ENCODE measurements around the gene PDE4D. TPM values are rescaled to one million over a fixed set of nuclear protein-coding genes. Genes with fewer than 3 reads are reported as not detected.

Gene PDE4D
- total and polyA plus RNA-seq, 2 donors (not counting 1 experiment from before 2014, with no cell fraction given) = 14.9 to 171 TPM

DNA sequence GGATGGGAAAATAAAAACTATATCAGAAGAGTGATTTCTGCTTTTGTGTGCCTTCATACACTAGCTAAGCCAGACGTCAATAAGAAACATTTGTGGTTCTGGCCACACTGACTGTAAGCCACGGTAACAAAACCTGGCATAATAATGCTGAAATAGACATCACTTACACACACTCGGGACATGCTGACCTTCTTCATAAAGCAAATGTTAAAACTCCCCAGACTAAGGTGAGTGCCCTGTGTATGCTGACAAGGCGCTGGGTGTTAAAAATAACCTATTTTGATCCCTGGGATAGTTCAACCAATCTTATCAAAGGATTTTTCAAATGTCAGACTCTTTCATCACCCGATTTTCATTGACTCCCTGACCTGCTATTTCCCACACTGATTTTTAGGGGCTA lies 973.7 kb downstream of the PDE4D start:
- 91% methylated on average over 5 of the region's 5 CpGs for WGBS (ENCODE audit: insufficient coverage)
- ATAC-seq (ENCODE audit: low read depth) = no peak
- no peak overlapping the region for H3K4me2 ChIP-seq (replicated peaks; ENCODE audit: low read depth, low read length, poor library complexity, severe bottlenecking)
- peaks cover 0 to 3% (median 1%) of the 10 kb centered on the region in 4 experiments for H3K27me3 ChIP-seq (replicated peaks in 1 of 4; ENCODE audit: control extremely low read depth in 1 of 4, control insufficient read depth in 3 of 4, insufficient read depth in 4 of 4, low read length in 3 of 4)
- H3K4me1 ChIP-seq (ENCODE audit: control insufficient read depth in 2 of 2, insufficient read depth in 2 of 2, low read length in 2 of 2) = no peaks in the 10 kb centered on the region
- peaks cover 21% of the 10 kb centered on the region for H3K27me3 Mint-ChIP-seq
- POLR2A ChIA-PET = no interaction called here
- CTCF ChIA-PET = interaction anchor here (1.3 kb wide), 1 partner anchor 28 kb away, joined by 7 read pairs; no protein-coding TSS in a partner anchor
- H3K4me3 ChIP-seq (ENCODE audit: control extremely low read depth in 1 of 5, extremely low read depth in 1 of 5, insufficient read depth in 1 of 5, low read depth in 2 of 5, low read length in 4 of 5) = no peak overlapping the region
- H3K9me3 Mint-ChIP-seq (ENCODE audit: insufficient read depth) = no peaks in the 10 kb centered on the region
- no peak overlapping the region for H3K4me3 Mint-ChIP-seq
- TF ChIP-seq EZH2 (IDR thresholded peaks at IDR 0.05; ENCODE audit: borderline replicate concordance, insufficient read depth, low read depth, low read length, poor library complexity, severe bottlenecking) = no peak
- TF ChIP-seq, protein P1, sequence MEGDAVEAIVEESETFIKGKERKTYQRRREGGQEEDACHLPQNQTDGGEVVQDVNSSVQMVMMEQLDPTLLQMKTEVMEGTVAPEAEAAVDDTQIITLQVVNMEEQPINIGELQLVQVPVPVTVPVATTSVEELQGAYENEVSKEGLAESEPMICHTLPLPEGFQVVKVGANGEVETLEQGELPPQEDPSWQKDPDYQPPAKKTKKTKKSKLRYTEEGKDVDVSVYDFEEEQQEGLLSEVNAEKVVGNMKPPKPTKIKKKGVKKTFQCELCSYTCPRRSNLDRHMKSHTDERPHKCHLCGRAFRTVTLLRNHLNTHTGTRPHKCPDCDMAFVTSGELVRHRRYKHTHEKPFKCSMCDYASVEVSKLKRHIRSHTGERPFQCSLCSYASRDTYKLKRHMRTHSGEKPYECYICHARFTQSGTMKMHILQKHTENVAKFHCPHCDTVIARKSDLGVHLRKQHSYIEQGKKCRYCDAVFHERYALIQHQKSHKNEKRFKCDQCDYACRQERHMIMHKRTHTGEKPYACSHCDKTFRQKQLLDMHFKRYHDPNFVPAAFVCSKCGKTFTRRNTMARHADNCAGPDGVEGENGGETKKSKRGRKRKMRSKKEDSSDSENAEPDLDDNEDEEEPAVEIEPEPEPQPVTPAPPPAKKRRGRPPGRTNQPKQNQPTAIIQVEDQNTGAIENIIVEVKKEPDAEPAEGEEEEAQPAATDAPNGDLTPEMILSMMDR (IDR thresholded peaks at IDR 0.05) = no peak
- no peak overlapping the region for H3K27ac Mint-ChIP-seq
- no peaks in the 10 kb centered on the region for H3K36me3 ChIP-seq (replicated peaks in 1 of 2; ENCODE audit: control extremely low read depth in 1 of 2, control insufficient read depth in 1 of 2, extremely low read depth in 1 of 2, insufficient read depth in 2 of 2, low read length in 1 of 2)
- no peak for DNase-seq
- H3K27ac ChIP-seq (ENCODE audit: low read length in 2 of 2) = no peak overlapping the region
- H3K9me3 ChIP-seq (ENCODE audit: control extremely low read depth in 1 of 3, control insufficient read depth in 2 of 3, insufficient read depth in 1 of 3, low read length in 2 of 3) = peaks cover 0 to 3% (median 0%) of the 10 kb centered on the region in 3 donors
- no peak overlapping the region for H3K9ac ChIP-seq (ENCODE audit: low read length)
- H3K4me1 Mint-ChIP-seq = no peaks in the 10 kb centered on the region
- no peaks in the 10 kb centered on the region for H4K20me1 ChIP-seq (ENCODE audit: control insufficient read depth, insufficient read depth, low read length, poor library complexity, severe bottlenecking)
- no peak overlapping the region for H2AFZ ChIP-seq (ENCODE audit: insufficient read depth, low read depth, low read length, poor library complexity, severe bottlenecking)
- intact Hi-C loops (cut with micrococcal nuclease) = no loop called here
- H3K79me2 ChIP-seq (ENCODE audit: control insufficient read depth, insufficient read depth, low read length) = no peaks in the 10 kb centered on the region

Small RNA genes lying within 50 kb of the gene (small RNA-seq; reads per million reads assigned to genes)
- gene MIR582 (ENCODE audit: insufficient read length, low read depth, low replicate concordance) = 13.5 reads per million, percentile 86 among the genes with 10 or more reads in this experiment
